Ascending aorta (tissue), 2 donors: Measurements from ENCODE around the gene MTRF1L. TPM values are rescaled to one million over a fixed set of nuclear protein-coding genes. Genes with fewer than 3 reads are reported as not detected.

Experiments
- DNase-seq, 2 donors: peaks; one replicate each; pipeline ENCODE4 v3.0.0-alpha.2; 2019; ENCODE audit warnings: low spot score in 2 of 2
- H3K27ac ChIP-seq, 2 donors: fragments of 200-600 bp; sonication (generic); one replicate each; pipeline ENCODE4 v1.5.1; 2016 to 2017; ENCODE audit warnings: mild to moderate bottlenecking in 1 of 2
- H3K27me3 ChIP-seq: fragments of 200-600 bp; sonication (generic); one replicate; pipeline ENCODE4 v1.5.1; 2017
- H3K36me3 ChIP-seq, 2 donors: fragments of 200-600 bp; sonication (generic); one replicate each; pipeline ENCODE4 v1.5.1; 2016
- H3K4me1 ChIP-seq, 2 donors: fragments of 200-600 bp; sonication (generic); one replicate each; pipeline ENCODE4 v1.5.1; 2016 to 2017; ENCODE audit warnings: mild to moderate bottlenecking in 1 of 2
- H3K4me3 ChIP-seq, 2 donors: fragments of 200-600 bp; sonication (generic); one replicate each; pipeline ENCODE4 v1.5.1; 2016 to 2017; ENCODE audit warnings: mild to moderate bottlenecking in 1 of 2
- H3K9me3 ChIP-seq, 2 donors: fragments of 200-600 bp; sonication (generic); one replicate each; pipeline ENCODE4 v1.5.1; 2016
- CTCF ChIP-seq, 3 experiments: fragments of 200-600 bp in 2 of 3; fragments of 450-650 bp in 1 of 3; sonication (generic) in 2 of 3; IDR thresholded peaks; one replicate each; pipeline ENCODE4 v1.5.1; 2016 to 2019; ENCODE audit warnings: antibody characterized with exemption in 3 of 3, mild to moderate bottlenecking in 1 of 3, moderate library complexity in 1 of 3
- intact Hi-C: fragments of 100-400 bp; cut with DNase I; formaldehyde crosslinking; loops from one replicate; pipeline ENCODE4 v1.15.1; 2023
- total RNA-seq: library from RNA; depleted of rRNA; stranded (reverse); fragments of >200 nt; gene quantifications from one replicate; pipeline ENCODE4 v1.1.0, GENCODE V29; 2016

The MTRF1L gene
- total RNA-seq, 1 donor from 2014 or later = 105 TPM

GRCh38 chr6:152943260-152943897, 59.1 kb downstream of the MTRF1L start:
- intact Hi-C loops = no loop called here
- no peaks in the 10 kb centered on the region for H3K27me3 ChIP-seq
- no peak overlapping the region for H3K27ac ChIP-seq
- TF ChIP-seq CTCF (IDR thresholded peaks at IDR 0.05) = no peak
- H3K4me3 ChIP-seq = no peak overlapping the region
- no peaks in the 10 kb centered on the region for H3K4me1 ChIP-seq
- no peaks in the 10 kb centered on the region for H3K36me3 ChIP-seq
- no peak for DNase-seq
- no peaks in the 10 kb centered on the region for H3K9me3 ChIP-seq

GRCh38 chr6:152942319-152942869, 60.1 kb downstream of the MTRF1L start:
- no peak overlapping the region for H3K27ac ChIP-seq
- no peak for DNase-seq
- no peaks in the 10 kb centered on the region for H3K36me3 ChIP-seq
- no peaks in the 10 kb centered on the region for H3K4me1 ChIP-seq
- no peaks in the 10 kb centered on the region for H3K27me3 ChIP-seq
- H3K9me3 ChIP-seq = no peaks in the 10 kb centered on the region
- intact Hi-C loops = no loop called here
- no peak overlapping the region for H3K4me3 ChIP-seq
- TF ChIP-seq CTCF (IDR thresholded peaks at IDR 0.05) = no peak

- Histone ChIP-seq H3K4me3 (no peak overlapping the region), H3K4me1 (no peaks in the 10 kb centered on the region), H3K9me3 (no peaks in the 10 kb centered on the region), H3K27me3 (no peaks in the 10 kb centered on the region), H3K36me3 (no peaks in the 10 kb centered on the region), H3K27ac (no peak overlapping the region)
- no peak for TF ChIP-seq CTCF (IDR thresholded peaks at IDR 0.05)
- DNase-seq = no peak
- intact Hi-C loops = no loop called here
Observed at GRCh38 chr6:152941746-152942145, 60.8 kb downstream of the MTRF1L start.

Other genes starting within 250 kb of the MTRF1L start
- not detected for gene FBXO5, start 19.7 kb downstream of the MTRF1L start, total RNA-seq
- not detected for gene RGS17, start 128.6 kb upstream of the MTRF1L start, total RNA-seq